CD14-positive monocyte (primary cell): ENCODE results near the gene CEBPE. TPM values are rescaled to one million over a fixed set of nuclear protein-coding genes. Genes with fewer than 3 reads are reported as not detected.

Source experiments
- DNase-seq, 3 donors: peaks; one replicate each; pipeline ENCODE4 v3.0.0-alpha.2; 2011 to 2022
- H2AFZ ChIP-seq: 2 replicates; pipeline ENCODE4 v1.6.0; 2012; ENCODE audit warnings: mild to moderate bottlenecking, low read depth, low read length, inconsistent platforms; ENCODE audit not compliant: insufficient read depth, poor library complexity, severe bottlenecking
- H3K27ac ChIP-seq, 2 donors: 1 replicate in 1 of 2; 2 replicates in 1 of 2; pipeline ENCODE4 v1.5.1; 2012 to 2013; ENCODE audit warnings: low read length in 2 of 2, control low read depth in 1 of 2, inconsistent platforms in 1 of 2, low read depth in 1 of 2, mild to moderate bottlenecking in 1 of 2
- H3K27me3 ChIP-seq, 2 donors: one replicate each; pipeline versions ENCODE4 v1.6.0 to v1.6.1; 2011 to 2013; ENCODE audit warnings: low read length in 2 of 2; ENCODE audit not compliant: control insufficient read depth in 2 of 2, insufficient read depth in 2 of 2
- H3K36me3 ChIP-seq, 2 donors: replicated peaks in 1 of 2; 1 replicate in 1 of 2; 2 replicates in 1 of 2; pipeline versions ENCODE4 v1.5.1 to v1.6.1; 2012 to 2013; ENCODE audit warnings: low read length in 2 of 2, control low read depth in 1 of 2, inconsistent platforms in 1 of 2, mild to moderate bottlenecking in 1 of 2; ENCODE audit not compliant: insufficient read depth in 2 of 2, control insufficient read depth in 1 of 2
- H3K4me1 ChIP-seq, 2 donors: 1 replicate in 1 of 2; 2 replicates in 1 of 2; pipeline versions ENCODE4 v1.5.1 to v1.6.1; 2012 to 2013; ENCODE audit warnings: low read length in 2 of 2, control low read depth in 1 of 2, inconsistent platforms in 1 of 2, mild to moderate bottlenecking in 1 of 2, moderate library complexity in 1 of 2; ENCODE audit not compliant: insufficient read depth in 2 of 2, control insufficient read depth in 1 of 2
- H3K4me2 ChIP-seq: replicated peaks from 2 replicates; pipeline ENCODE3; 2012; ENCODE audit warnings: low read length, moderate library complexity, mild to moderate bottlenecking; ENCODE audit not compliant: poor library complexity, severe bottlenecking; ENCODE audit errors: extremely low read depth
- H3K4me3 ChIP-seq, 3 experiments: fragments of 200-600 bp in 1 of 3; sonication (generic) in 1 of 3; replicated peaks in 1 of 3; 1 replicate in 2 of 3; 2 replicates in 1 of 3; pipeline ENCODE4 v1.5.1; 2011 to 2013; ENCODE audit warnings: low read length in 3 of 3, mild to moderate bottlenecking in 3 of 3, control low read depth in 2 of 3, low read depth in 2 of 3, inconsistent platforms in 1 of 3, moderate library complexity in 1 of 3
- H3K79me2 ChIP-seq: 2 replicates; pipeline ENCODE4 v1.6.0; 2012; ENCODE audit warnings: mild to moderate bottlenecking, control low read depth, inconsistent platforms, low read length, moderate library complexity; ENCODE audit not compliant: insufficient read depth
- H3K9ac ChIP-seq: 2 replicates; pipeline ENCODE4 v1.6.0; 2017; ENCODE audit warnings: low read length, mild to moderate bottlenecking; ENCODE audit not compliant: insufficient read depth, poor library complexity, severe bottlenecking
- H3K9me3 ChIP-seq, 2 donors: replicated peaks in 1 of 2; 1 replicate in 1 of 2; 2 replicates in 1 of 2; pipeline versions ENCODE4 v1.5.1 to v1.6.1; 2012 to 2013; ENCODE audit warnings: low read length in 2 of 2, control low read depth in 1 of 2; ENCODE audit not compliant: control insufficient read depth in 1 of 2, insufficient read depth in 1 of 2
- H4K20me1 ChIP-seq: 2 replicates; pipeline ENCODE4 v1.6.0; 2012; ENCODE audit warnings: mild to moderate bottlenecking, low read length, control low read depth, moderate library complexity; ENCODE audit not compliant: insufficient read depth
- H3K27ac Mint-ChIP-seq, 7 donors: one replicate each; pipeline ENCODE4 v1.8.0; 2020; ENCODE audit warnings: mild to moderate bottlenecking in 7 of 7, mixed read lengths in 7 of 7, moderate library complexity in 6 of 7, inconsistent platforms in 2 of 7
- H3K27me3 Mint-ChIP-seq, 3 donors: one replicate each; pipeline ENCODE4 v1.8.0; 2021 to 2022; ENCODE audit warnings: low read depth in 3 of 3, mild to moderate bottlenecking in 3 of 3, mixed read lengths in 3 of 3, moderate library complexity in 3 of 3, inconsistent platforms in 1 of 3
- H3K36me3 Mint-ChIP-seq, 2 donors: one replicate each; pipeline ENCODE4 v1.8.0; 2020; ENCODE audit warnings: mixed read lengths in 2 of 2, inconsistent platforms in 1 of 2, mild to moderate bottlenecking in 1 of 2
- H3K4me1 Mint-ChIP-seq: one replicate; pipeline ENCODE4 v1.8.0; 2020; ENCODE audit warnings: mild to moderate bottlenecking, mixed read lengths
- H3K4me3 Mint-ChIP-seq, 2 donors: one replicate each; pipeline ENCODE4 v1.8.0; 2020; ENCODE audit warnings: mild to moderate bottlenecking in 2 of 2, mixed read lengths in 2 of 2, moderate library complexity in 1 of 2
- H3K9me3 Mint-ChIP-seq, 7 donors: one replicate each; pipeline ENCODE4 v1.8.0; 2020 to 2022; ENCODE audit warnings: mixed read lengths in 7 of 7, mild to moderate bottlenecking in 6 of 7, moderate library complexity in 6 of 7, inconsistent platforms in 2 of 7
- CTCF ChIP-seq: fragments of 200-600 bp; IDR thresholded peaks from one replicate; pipeline ENCODE4 v1.8.0; 2022; ENCODE audit warnings: antibody characterized with exemption, mild to moderate bottlenecking
- WGBS: methylation state at CpG from one replicate; pipeline ENCODE4 v1.1.5; 2013; ENCODE audit warnings: missing lambda C conversion rate; ENCODE audit not compliant: insufficient coverage; 5-methylcytosine and 5-hydroxymethylcytosine counted together
- intact Hi-C, 2 donors: fragments of 100-400 bp; cut with micrococcal nuclease; formaldehyde crosslinking; loops; one replicate each; pipeline versions ENCODE4 v1.15.0 to v1.15.1; 2023
- polyA plus RNA-seq, 3 donors: library from polyadenylated mRNA; depleted of rRNA in 1 of 3; unstranded in 2 of 3; stranded (reverse) in 1 of 3; fragments of 300-500 nt in 2 of 3; fragments of >200 nt in 1 of 3; fragmentation: Illumina TruSeq in 2 of 3; gene quantifications; 1 replicate in 2 of 3; 2 replicates in 1 of 3; pipeline ENCODE4 v1.2.3, GENCODE V29; 2012 to 2021

Gene CEBPE
- polyA plus RNA-seq, 3 donors, result 0.73 to 1.5 (median 1.3) TPM

GRCh38 chr14:23071921-23072539 is 47.0 kb downstream of the CEBPE start:
- no peaks in the 10 kb centered on the region for H3K9me3 Mint-ChIP-seq
- Histone ChIP-seq H2AFZ (no peak overlapping the region), H3K9ac (peak overlapping the region; percentile 60), H3K4me2 (peak overlapping the region; percentile 71), H3K79me2 (peaks cover 84% of the 10 kb centered on the region), H3K9me3 (no peaks in the 10 kb centered on the region), H3K4me3 (peak overlapping the region in 1 of 3 experiments; percentile 87), H3K27ac (peak overlapping the region in 1 of 2 donors; percentile 75), H4K20me1 (peaks cover 67% of the 10 kb centered on the region), H3K36me3 (peaks cover 64 to 77% of the 10 kb centered on the region in 2 donors), H3K27me3 (no peaks in the 10 kb centered on the region), H3K4me1 (peaks cover 31 to 39% of the 10 kb centered on the region in 2 donors)
- no peaks in the 10 kb centered on the region for H3K27me3 Mint-ChIP-seq
- peaks cover 68 to 70% of the 10 kb centered on the region in 2 donors for H3K36me3 Mint-ChIP-seq
- H3K4me3 Mint-ChIP-seq, result peak overlapping the region; percentile 97 to 98
- intact Hi-C loops, result no loop called here
- H3K4me1 Mint-ChIP-seq, result peaks cover 35% of the 10 kb centered on the region
- WGBS, result 87% methylated on average over 3 of the region's 5 CpGs
- no peak for TF ChIP-seq CTCF
- peak overlapping the region; percentile 67 to 96 (median 88) for H3K27ac Mint-ChIP-seq
- no peak for DNase-seq

- 0% methylated on average over 7 of the region's 14 CpGs for WGBS
These were observed 47.7 kb downstream of the CEBPE start for GRCh38 chr14:23071244-23071920.

More at GRCh38 chr14:23071244-23071920, 47.7 kb downstream of the CEBPE start:
- no peak for TF ChIP-seq CTCF
- H3K9ac ChIP-seq, result peak overlapping the region; percentile 60
- Mint-ChIP-seq H3K9me3 (no peaks in the 10 kb centered on the region), H3K27ac (peak overlapping the region; percentile 87 to 96 (median 93)), H3K27me3 (no peaks in the 10 kb centered on the region), H3K36me3 (peaks cover 70 to 72% of the 10 kb centered on the region in 2 donors), H3K4me1 (peaks cover 35% of the 10 kb centered on the region), H3K4me3 (peak overlapping the region; percentile 97 to 98)
- intact Hi-C loops, result no loop called here
- H4K20me1 ChIP-seq, result peaks cover 66% of the 10 kb centered on the region
- peak; percentile 61 to 72 (median 72) for DNase-seq
- H3K79me2 ChIP-seq, result peaks cover 83% of the 10 kb centered on the region
- H3K9me3 ChIP-seq, result no peaks in the 10 kb centered on the region
- peak overlapping the region; percentile 85 for H2AFZ ChIP-seq
- H3K36me3 ChIP-seq, result peaks cover 64 to 77% of the 10 kb centered on the region in 2 donors
- H3K27me3 ChIP-seq, result no peaks in the 10 kb centered on the region
- H3K4me3 ChIP-seq, result peak overlapping the region; percentile 52 to 89 (median 87)
- peak overlapping the region; percentile 71 for H3K4me2 ChIP-seq
- H3K4me1 ChIP-seq, result peaks cover 31 to 39% of the 10 kb centered on the region in 2 donors
- peak overlapping the region; percentile 31 to 75 for H3K27ac ChIP-seq
